Ureter (tissue), 1 donor: ENCODE measurements around the gene BMP4. TPM values are rescaled to one million over a fixed set of nuclear protein-coding genes. Genes with fewer than 3 reads are reported as not detected.

ENCODE experiments used
- DNase-seq: peaks from one replicate; pipeline ENCODE4 v3.0.0-alpha.2; 2020; ENCODE audit warnings: low spot score
- total RNA-seq: library from RNA; stranded (reverse); gene quantifications from one replicate; pipeline ENCODE4 v1.2.4, GENCODE V29; 2023
- donor health status: DM: yes; HTN: yes; CAD: no.

The BMP4 gene
- total RNA-seq, 1 donor from 2014 or later: 10.8 TPM

DNA sequence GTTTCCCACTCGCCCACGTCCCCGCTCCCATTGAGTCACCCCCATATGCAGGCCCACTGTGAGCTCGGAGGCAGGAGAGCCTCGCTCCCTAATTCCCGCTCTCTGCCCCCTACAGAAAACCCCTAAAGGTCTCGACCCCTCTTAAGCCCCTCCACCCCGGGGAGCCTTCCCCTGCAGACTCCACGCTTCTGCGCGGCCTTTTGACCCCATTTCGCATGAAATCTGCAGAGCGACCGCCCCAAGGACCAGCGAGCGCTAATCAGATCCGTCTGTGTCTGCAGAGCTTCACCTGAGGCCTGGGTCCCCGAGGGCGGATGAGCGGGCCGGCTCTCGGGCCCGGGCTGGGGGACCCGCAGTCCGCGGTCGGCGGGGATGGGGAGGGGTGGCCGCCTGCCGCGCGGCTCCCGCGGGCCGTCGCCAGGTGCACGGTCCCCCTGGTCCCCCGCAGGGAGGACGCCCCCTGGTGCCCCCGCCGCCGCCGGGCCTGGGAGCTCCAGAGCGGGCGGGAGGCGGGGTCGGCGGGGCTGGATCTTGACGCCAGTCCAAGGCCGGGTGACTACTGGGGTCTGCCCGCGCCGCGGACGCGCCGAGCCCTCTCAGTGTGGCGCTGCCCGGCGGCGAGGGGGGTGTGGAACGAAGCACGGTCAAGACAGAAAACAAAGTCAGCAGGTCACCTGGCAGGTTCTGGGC lies 10.1 kb downstream of the BMP4 start:
- no peak for DNase-seq

DNA sequence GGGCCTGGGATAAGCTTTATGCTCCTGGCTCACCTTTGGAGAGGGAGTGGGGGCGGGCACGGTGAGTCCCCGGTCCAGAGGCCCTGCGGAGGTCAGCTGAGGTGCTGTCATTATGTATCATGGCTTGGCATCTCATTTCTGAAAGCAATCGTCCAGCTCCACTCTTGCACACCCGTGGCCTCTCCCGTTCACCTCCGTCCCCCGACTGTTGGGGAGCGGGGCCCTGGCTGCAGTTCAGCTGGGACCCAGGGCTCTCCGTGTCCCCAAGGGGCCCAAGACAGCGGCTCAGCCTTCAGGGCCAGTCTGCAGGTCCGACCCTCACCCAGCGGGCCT lies 10.6 kb downstream of the BMP4 start:
- no peak for DNase-seq

DNA sequence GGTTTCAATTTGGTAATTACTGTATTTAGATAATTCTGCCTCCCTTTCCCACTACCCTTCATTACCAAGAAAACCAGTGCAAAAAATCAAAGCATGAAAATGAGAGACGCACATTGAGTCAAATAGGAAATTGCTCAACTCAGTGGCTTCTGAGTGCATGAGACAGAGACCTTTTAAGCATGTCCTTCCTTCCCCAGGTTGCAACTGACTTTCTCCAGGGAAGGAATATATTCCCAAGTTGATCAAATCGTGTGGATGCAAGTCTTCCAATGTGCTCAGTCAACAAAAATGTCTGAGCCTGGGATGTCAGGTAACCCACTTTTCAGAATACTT lies 12.9 kb downstream of the BMP4 start:
- DNase-seq: no peak

DNA sequence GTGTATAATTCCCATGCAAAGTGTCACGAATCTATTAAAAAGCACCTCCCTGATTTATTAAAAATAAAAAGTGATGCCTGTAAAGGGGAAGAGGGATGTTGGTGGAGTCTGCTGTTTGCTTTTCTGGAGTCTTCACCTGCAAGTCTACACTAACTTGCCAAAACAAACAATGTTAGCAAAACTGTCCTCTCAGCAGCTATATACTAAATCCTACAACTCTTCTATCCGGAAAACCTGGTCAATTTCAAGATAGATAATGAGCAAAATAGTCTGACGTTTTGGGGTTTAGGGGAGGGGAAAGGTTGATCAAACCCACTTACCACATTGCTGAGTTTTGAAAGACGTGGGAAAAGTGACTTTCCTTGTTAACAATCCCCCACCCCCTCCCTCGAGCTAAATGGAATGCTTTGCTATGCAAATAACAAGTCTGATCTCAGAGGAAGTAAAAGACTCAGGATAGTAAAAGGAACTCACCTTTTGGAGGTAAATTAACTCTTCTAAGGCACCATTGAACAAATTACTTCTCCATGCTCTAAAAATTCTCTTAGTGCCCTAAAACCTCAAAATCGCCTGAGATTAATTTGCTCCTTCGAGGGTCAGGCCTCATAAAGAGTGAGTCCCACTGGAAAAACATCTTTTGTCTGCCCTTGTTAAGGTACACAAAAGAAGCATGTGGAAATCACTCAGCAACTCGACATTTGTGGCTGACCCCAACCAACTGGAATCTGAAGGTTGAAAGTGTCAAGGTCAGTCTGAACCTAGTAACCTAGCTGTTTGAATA lies 13.5 kb downstream of the BMP4 start:
- DNase-seq: no peak

- no peak for DNase-seq
Observed at GRCh38 chr14:53938136-53938837, 18.3 kb downstream of the BMP4 start.

DNA sequence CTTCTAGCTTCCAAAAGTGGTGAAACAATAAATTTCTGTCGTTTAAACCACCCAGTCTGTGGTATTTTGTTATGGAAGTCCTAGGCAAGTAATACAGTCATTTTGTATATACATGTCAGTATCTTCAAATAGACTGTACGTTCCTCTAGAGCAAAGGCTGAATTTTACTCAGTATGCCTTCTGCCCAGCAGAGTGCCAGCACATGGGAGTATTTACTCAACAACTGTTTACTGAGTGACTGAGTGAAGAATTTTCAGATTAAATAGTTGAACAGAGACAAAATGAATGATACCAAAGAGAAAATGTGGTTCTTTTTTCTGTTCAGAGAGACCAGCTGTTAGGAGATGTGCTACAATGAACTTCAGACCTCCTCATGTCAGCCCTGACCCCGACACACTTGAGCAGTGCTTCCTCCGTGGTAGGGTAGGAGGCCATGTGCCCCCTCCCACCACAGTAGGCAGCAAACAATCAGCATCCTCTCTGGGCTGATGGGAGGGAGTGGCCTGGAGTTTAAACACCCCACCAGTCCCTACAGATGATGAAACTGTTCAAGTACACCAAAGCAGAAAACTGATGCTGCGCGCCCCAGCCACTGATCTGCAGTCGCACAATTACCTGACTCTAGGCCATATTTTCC lies 21.7 kb downstream of the BMP4 start:
- no peak for DNase-seq

- no peak for DNase-seq
Observed at GRCh38 chr14:53932966-53933365, 23.7 kb downstream of the BMP4 start.

- DNase-seq: no peak
Observed at GRCh38 chr14:53929871-53930715, 26.5 kb downstream of the BMP4 start.

GRCh38 chr14:53927171-53927570 lies 29.5 kb downstream of the BMP4 start:
- no peak for DNase-seq

GRCh38 chr14:53925201-53925766 lies 31.3 kb downstream of the BMP4 start:
- no peak for DNase-seq

DNA sequence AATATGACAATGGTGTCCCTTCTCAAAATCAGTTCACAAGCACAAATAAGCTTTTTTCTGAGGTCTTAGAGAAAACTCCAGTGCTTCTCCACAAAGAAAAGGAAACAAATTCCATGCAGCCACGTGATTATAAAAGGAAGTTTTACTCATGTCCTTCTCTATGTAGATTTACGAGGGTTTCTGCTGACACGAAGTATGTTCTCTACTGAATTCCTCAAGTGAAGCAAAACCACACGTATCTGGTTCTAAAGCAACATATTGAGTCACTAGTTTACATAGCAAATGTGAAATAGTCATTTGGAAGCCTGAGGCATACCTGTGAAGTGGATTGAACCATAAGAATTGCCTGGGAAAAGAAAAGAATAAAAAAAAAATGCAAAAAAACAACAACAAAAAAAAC lies 31.9 kb downstream of the BMP4 start:
- DNase-seq: no peak

- DNase-seq: no peak
Observed at GRCh38 chr14:53921027-53921426, 35.6 kb downstream of the BMP4 start.

DNA sequence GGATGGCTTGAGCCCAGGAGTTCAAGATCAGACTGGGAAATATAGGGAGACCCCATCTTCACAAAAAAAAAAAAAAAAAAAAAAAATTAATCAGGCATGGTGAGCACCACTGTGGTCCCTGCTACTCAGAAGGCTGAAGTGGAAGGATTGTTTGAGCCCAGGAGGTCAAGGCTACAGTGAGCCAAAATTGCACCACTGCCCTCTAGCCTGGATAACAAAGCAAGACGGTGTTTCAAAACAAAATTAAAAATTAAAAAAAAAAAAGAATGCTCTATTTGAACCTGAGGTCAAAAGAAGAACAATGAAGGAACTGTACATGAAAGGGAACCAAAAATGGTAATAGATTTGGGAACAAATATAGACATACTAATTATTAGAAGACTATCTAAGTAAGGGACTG lies 40.4 kb downstream of the BMP4 start:
- no peak for DNase-seq

- DNase-seq: no peak
Observed at GRCh38 chr14:53915364-53916014, 41.1 kb downstream of the BMP4 start.

DNA sequence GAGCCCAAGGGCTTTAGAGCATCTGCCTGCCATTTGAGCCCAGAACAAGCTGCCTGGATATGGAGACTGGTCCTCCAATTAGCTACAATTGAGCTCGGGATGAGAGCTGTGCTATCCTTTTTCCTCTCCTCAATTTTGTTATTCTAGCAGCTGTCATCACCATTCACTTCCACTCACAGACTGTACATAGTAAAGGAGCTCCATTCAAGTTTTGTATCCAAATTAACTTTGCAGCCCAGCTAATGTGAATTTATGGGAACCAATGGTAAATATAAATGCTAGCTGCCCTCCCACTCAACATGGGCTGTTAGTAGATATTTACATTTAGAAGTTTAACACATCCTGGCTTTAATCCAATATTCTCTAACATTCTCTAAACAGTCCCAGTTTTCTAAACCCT lies 44.6 kb downstream of the BMP4 start:
- no peak for DNase-seq

GRCh38 chr14:53908416-53908815 lies 48.2 kb downstream of the BMP4 start:
- no peak for DNase-seq

DNA sequence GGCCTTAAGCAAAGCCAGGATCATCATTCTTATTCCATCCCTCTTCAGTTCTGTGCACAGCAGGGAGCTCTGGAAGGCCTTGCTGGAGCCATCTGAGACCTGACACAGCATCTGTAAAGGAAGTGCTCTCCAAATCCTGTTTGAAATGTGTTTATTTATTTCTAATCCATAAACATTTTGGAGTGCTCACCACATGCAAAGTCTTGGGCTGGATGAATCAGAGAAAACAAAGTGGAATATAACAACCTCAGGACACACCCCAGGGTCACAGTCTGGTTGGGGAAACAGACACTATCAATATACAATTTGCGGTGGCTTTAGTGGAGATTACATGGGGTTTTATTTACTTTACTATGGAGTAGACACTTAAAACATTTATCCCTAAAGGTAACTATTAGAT lies 54.3 kb downstream of the BMP4 start:
- no peak for DNase-seq

GRCh38 chr14:53900499-53900898 lies 56.1 kb downstream of the BMP4 start:
- DNase-seq: peak; percentile 67
